A549 (cell line): ENCODE results near the gene ACOT11.

Experiments
- BHLHE40 ChIP-seq: IDR thresholded peaks from 2 replicates; pipeline ENCODE4 v1.6.1; 2012; ENCODE audit warnings: low read depth, low read length, inconsistent platforms
- EP300 ChIP-seq, 2 experiments: fragments of >200 bp; sonication (Bioruptor Twin); formaldehyde crosslinking; IDR thresholded peaks; 2 replicates in 1 of 2; 3 replicates in 1 of 2; pipeline ENCODE4 v1.6.1; 2016 to 2017
- ESRRA ChIP-seq: fragments of 150-350 bp; IDR thresholded peaks from 2 replicates; pipeline ENCODE4 v1.6.1; 2014; ENCODE audit warnings: mild to moderate bottlenecking, low read length, borderline replicate concordance
- HDAC2 ChIP-seq: fragments of 200-600 bp; sonication (generic); IDR thresholded peaks from 2 replicates; pipeline ENCODE4 v1.6.1; 2016
- KDM1A ChIP-seq: fragments of 200-600 bp; sonication (generic); IDR thresholded peaks from 2 replicates; pipeline ENCODE4 v1.6.1; 2016; ENCODE audit warnings: low read depth, mild to moderate bottlenecking
- MAZ ChIP-seq: fragments of 150-350 bp; IDR thresholded peaks from 2 replicates; pipeline ENCODE4 v1.6.1; 2014; ENCODE audit warnings: antibody characterized with exemption, low read depth, low read length, borderline replicate concordance
- RARB ChIP-seq: fragments of 250-450 bp; sonication (Bioruptor Pico); IDR thresholded peaks from 2 replicates; pipeline ENCODE4 v1.8.0; 2021; ENCODE audit warnings: mild to moderate bottlenecking, moderate library complexity
- RCOR1 ChIP-seq: fragments of 150-350 bp; IDR thresholded peaks from 2 replicates; pipeline ENCODE4 v1.6.1; 2014; ENCODE audit warnings: antibody characterized with exemption, low read length, low read depth
- TF ChIP-seq, protein P1 (sequence below): fragments of >200 bp; sonication (Bioruptor Twin); formaldehyde crosslinking; IDR thresholded peaks from 3 replicates; pipeline ENCODE4 v1.5.1; 2016
- TF ChIP-seq, protein P2 (sequence below): IDR thresholded peaks from 2 replicates; pipeline ENCODE4 v1.6.1; 2012

DNA sequence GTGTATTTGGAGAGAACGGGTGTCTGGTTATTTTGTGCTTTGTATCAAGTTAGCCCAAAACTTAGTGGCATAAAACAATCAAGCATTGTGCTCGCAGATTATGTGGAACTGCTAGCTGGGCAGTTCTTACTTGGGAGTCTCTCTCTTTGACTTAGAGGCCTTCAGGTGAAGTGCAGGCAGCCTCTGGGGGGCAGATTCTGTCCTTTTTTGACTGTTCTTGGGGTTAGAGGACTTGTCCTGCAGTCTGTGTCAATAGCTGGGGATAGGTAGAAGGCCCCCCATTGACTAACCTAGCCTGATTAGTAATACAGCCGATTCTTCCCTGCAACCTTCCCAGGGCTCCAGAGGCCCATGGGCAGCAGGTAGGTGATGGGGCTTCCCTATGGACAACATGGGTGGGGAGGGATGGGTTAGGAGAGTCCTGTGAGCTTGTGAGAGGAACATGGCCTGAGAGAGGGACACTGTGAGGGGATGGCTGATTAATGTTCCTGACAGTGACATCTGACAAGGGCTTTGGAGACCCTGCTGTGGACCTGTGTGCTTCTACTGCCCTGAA, 37.2 kb upstream of the ACOT11 start:
- no peak for TF ChIP-seq RARB (CRISPR knock-in tag)
- TF ChIP-seq, protein P1, sequence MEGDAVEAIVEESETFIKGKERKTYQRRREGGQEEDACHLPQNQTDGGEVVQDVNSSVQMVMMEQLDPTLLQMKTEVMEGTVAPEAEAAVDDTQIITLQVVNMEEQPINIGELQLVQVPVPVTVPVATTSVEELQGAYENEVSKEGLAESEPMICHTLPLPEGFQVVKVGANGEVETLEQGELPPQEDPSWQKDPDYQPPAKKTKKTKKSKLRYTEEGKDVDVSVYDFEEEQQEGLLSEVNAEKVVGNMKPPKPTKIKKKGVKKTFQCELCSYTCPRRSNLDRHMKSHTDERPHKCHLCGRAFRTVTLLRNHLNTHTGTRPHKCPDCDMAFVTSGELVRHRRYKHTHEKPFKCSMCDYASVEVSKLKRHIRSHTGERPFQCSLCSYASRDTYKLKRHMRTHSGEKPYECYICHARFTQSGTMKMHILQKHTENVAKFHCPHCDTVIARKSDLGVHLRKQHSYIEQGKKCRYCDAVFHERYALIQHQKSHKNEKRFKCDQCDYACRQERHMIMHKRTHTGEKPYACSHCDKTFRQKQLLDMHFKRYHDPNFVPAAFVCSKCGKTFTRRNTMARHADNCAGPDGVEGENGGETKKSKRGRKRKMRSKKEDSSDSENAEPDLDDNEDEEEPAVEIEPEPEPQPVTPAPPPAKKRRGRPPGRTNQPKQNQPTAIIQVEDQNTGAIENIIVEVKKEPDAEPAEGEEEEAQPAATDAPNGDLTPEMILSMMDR: no peak
- no peak for TF ChIP-seq KDM1A
- TF ChIP-seq, protein P2, sequence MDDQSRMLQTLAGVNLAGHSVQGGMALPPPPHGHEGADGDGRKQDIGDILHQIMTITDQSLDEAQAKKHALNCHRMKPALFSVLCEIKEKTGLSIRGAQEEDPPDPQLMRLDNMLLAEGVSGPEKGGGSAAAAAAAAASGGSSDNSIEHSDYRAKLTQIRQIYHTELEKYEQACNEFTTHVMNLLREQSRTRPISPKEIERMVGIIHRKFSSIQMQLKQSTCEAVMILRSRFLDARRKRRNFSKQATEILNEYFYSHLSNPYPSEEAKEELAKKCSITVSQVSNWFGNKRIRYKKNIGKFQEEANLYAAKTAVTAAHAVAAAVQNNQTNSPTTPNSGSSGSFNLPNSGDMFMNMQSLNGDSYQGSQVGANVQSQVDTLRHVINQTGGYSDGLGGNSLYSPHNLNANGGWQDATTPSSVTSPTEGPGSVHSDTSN: no peak
- TF ChIP-seq EP300 (IDR thresholded peaks at IDR 0.05): no peak
- no peak for TF ChIP-seq ESRRA
- TF ChIP-seq MAZ: no peak
- TF ChIP-seq BHLHE40: no peak
- no peak for TF ChIP-seq HDAC2
- TF ChIP-seq RCOR1: no peak
